Epithelial cell of proximal tubule (primary cell): ENCODE results near the gene RBM33. TPM values are rescaled to one million over a fixed set of nuclear protein-coding genes. Genes with fewer than 3 reads are reported as not detected.

Source experiments
- DNase-seq: peaks from one replicate; pipeline ENCODE4 v3.0.0-alpha.2; 2011; ENCODE audit warnings: low read depth
- H3K4me3 ChIP-seq: 2 replicates; pipeline ENCODE4 v1.5.1; 2011; ENCODE audit warnings: low read depth, mild to moderate bottlenecking, low read length
- CTCF ChIP-seq: conservative IDR thresholded peaks from 2 replicates; pipeline ENCODE4 v1.5.1; 2012; ENCODE audit warnings: low read depth, mild to moderate bottlenecking, low read length
- total RNA-seq: library from RNA; depleted of rRNA; stranded (reverse); fragments of >200 nt; gene quantifications from 2 replicates; pipeline ENCODE4 v1.2.3, GENCODE V29; 2015

The RBM33 gene
- total RNA-seq, 1 donor from 2014 or later: 18.0 TPM

GRCh38 chr7:155692317-155692716 lies 47.9 kb downstream of the RBM33 start:
- no peak for TF ChIP-seq CTCF
- no peak overlapping the region for H3K4me3 ChIP-seq
- no peak for DNase-seq

- DNase-seq: no peak
- TF ChIP-seq CTCF: no peak
- no peak overlapping the region for H3K4me3 ChIP-seq
These were observed 49.4 kb downstream of the RBM33 start for GRCh38 chr7:155693826-155694225.

- no peak for TF ChIP-seq CTCF
- no peak overlapping the region for H3K4me3 ChIP-seq
- no peak for DNase-seq
These were observed 50.4 kb downstream of the RBM33 start for GRCh38 chr7:155694851-155695250.

- TF ChIP-seq CTCF: no peak
- no peak for DNase-seq
- H3K4me3 ChIP-seq: no peak overlapping the region
These were observed 52.3 kb downstream of the RBM33 start for GRCh38 chr7:155696747-155697146.

- no peak overlapping the region for H3K4me3 ChIP-seq
- TF ChIP-seq CTCF: no peak
- DNase-seq: no peak
These were observed 54.2 kb downstream of the RBM33 start for GRCh38 chr7:155698633-155699032.

GRCh38 chr7:155699180-155699579 lies 54.7 kb downstream of the RBM33 start:
- TF ChIP-seq CTCF: no peak
- no peak overlapping the region for H3K4me3 ChIP-seq
- no peak for DNase-seq

- no peak for TF ChIP-seq CTCF
- no peak for DNase-seq
- no peak overlapping the region for H3K4me3 ChIP-seq
These were observed 56.4 kb downstream of the RBM33 start for GRCh38 chr7:155700847-155701246.
